LNCaP clone FGC (cell line): ENCODE measurements around the gene TSPYL2.
A peak's percentile ranks its signal among the peaks of the same experiment; 100 is the strongest.

Source experiments
- DNase-seq: peaks from one replicate; pipeline ENCODE4 v3.0.0-alpha.2; 2011; ENCODE audit warnings: low read depth
- H3K4me3 ChIP-seq: 2 replicates; pipeline ENCODE4 v1.5.1; 2011; ENCODE audit warnings: mild to moderate bottlenecking, low read depth, low read length, control low read depth
- CTCF ChIP-seq: IDR thresholded peaks from 2 replicates; pipeline ENCODE4 v1.5.1; 2012; ENCODE audit warnings: mild to moderate bottlenecking; ENCODE audit not compliant: control insufficient read depth, insufficient read depth; ENCODE audit errors: extremely low read depth

TSPYL2 gene

GRCh38 chrX:53093748-53094581 lies 11.8 kb downstream of the TSPYL2 start, which contains the start of gene KANTR:
TSS of gene KANTR (plus strand) at chrX:53094142. CDS start at chrX:53124273, 30,131 bp downstream.
- H3K4me3 ChIP-seq: peak within 1 kb of the TSS; percentile 85
- DNase-seq: peak; percentile 86
- TF ChIP-seq CTCF: 0 out of 2 replicates have a peak, but pooled peaks have one; percentile 4

- DNase-seq: no peak
- H3K4me3 ChIP-seq: peak overlapping the region; percentile 85
- TF ChIP-seq CTCF: no peak
These were observed 12.4 kb downstream of the TSPYL2 start for GRCh38 chrX:53094582-53094905.

- no peak overlapping the region for H3K4me3 ChIP-seq
- no peak for TF ChIP-seq CTCF
- DNase-seq: no peak
These were observed 13.6 kb downstream of the TSPYL2 start for GRCh38 chrX:53095796-53096195.

- H3K4me3 ChIP-seq: no peak overlapping the region
- no peak for DNase-seq
- TF ChIP-seq CTCF: no peak
These were observed 32.8 kb downstream of the TSPYL2 start for GRCh38 chrX:53114864-53115549.

GRCh38 chrX:53115550-53115874 lies 33.3 kb downstream of the TSPYL2 start:
- TF ChIP-seq CTCF: no peak
- no peak overlapping the region for H3K4me3 ChIP-seq
- DNase-seq: no peak

GRCh38 chrX:53116101-53116500 lies 33.9 kb downstream of the TSPYL2 start:
- DNase-seq: no peak
- no peak overlapping the region for H3K4me3 ChIP-seq
- TF ChIP-seq CTCF: no peak
